Ishikawa (cell line): ENCODE results near the gene MARCO.

Experiments used
- CEBPB ChIP-seq: IDR thresholded peaks from 2 replicates; pipeline ENCODE4 v1.6.1; 2012
- CREB1 ChIP-seq: IDR thresholded peaks from 2 replicates; pipeline ENCODE4 v1.6.1; 2012; ENCODE audit warnings: low read depth
- EGR1 ChIP-seq: IDR thresholded peaks from 2 replicates; pipeline ENCODE4 v1.6.1; 2012
- EP300 ChIP-seq: IDR thresholded peaks from 2 replicates; pipeline ENCODE4 v1.6.1; 2012; ENCODE audit warnings: borderline replicate concordance
- FOXM1 ChIP-seq: IDR thresholded peaks from 2 replicates; pipeline ENCODE4 v1.6.1; 2012; ENCODE audit warnings: low read depth, borderline replicate concordance
- NFIC ChIP-seq: IDR thresholded peaks from 2 replicates; pipeline ENCODE4 v1.6.1; 2012
- RAD21 ChIP-seq: IDR thresholded peaks from 2 replicates; pipeline ENCODE4 v1.6.1; 2012; ENCODE audit warnings: low read depth
- TAF1 ChIP-seq: IDR thresholded peaks from 2 replicates; pipeline ENCODE4 v1.6.1; 2012; ENCODE audit warnings: low read depth, mild to moderate bottlenecking
- TCF12 ChIP-seq: IDR thresholded peaks from 2 replicates; pipeline ENCODE4 v1.6.1; 2012; ENCODE audit warnings: low read depth
- TEAD4 ChIP-seq: IDR thresholded peaks from 2 replicates; pipeline ENCODE4 v1.6.1; 2012
- YY1 ChIP-seq: IDR thresholded peaks from 2 replicates; pipeline ENCODE4 v1.6.1; 2012; ENCODE audit warnings: low read depth
- ZBTB7A ChIP-seq: IDR thresholded peaks from 2 replicates; pipeline ENCODE4 v1.6.1; 2012; ENCODE audit warnings: low read depth
- TF ChIP-seq, protein P1 (sequence below): IDR thresholded peaks from 2 replicates; pipeline ENCODE4 v1.6.1; 2012
- TF ChIP-seq, protein P2 (sequence below): IDR thresholded peaks from 2 replicates; pipeline ENCODE4 v1.6.1; 2012; ENCODE audit warnings: low read depth, mild to moderate bottlenecking
- TF ChIP-seq, protein P3 (sequence below): IDR thresholded peaks from 2 replicates; pipeline ENCODE4 v1.6.1; 2012

The MARCO gene

DNA sequence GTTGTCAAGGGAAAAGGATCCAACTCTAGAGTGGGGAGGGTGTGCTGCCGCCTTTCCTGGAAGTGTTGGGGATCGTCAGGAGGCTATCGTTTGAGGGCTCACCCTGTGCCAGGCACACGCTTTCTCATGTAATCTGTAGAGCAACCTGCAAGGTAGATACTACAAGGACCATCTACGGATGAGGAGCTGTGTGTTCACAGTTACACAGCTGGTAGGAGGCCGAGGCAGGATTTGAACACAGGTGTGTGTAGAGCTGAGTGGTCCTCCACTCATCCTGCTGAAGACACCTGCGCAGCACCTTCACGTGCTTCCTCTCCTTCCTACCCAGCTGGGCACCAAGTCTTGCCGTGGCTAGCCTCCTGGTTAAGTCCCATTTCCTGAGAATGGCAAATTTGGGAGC lies 68.3 kb downstream of the MARCO start:
- TF ChIP-seq TEAD4 (no peak), TCF12 (no peak), TAF1 (no peak), EGR1 (no peak), CEBPB (no peak), FOXM1 (no peak), RAD21 (no peak), ZBTB7A (no peak), YY1 (no peak), CREB1 (no peak), NFIC (no peak), EP300 (no peak)
- TF ChIP-seq, protein P1, sequence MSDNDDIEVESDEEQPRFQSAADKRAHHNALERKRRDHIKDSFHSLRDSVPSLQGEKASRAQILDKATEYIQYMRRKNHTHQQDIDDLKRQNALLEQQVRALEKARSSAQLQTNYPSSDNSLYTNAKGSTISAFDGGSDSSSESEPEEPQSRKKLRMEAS: no peak
- TF ChIP-seq, protein P2, sequence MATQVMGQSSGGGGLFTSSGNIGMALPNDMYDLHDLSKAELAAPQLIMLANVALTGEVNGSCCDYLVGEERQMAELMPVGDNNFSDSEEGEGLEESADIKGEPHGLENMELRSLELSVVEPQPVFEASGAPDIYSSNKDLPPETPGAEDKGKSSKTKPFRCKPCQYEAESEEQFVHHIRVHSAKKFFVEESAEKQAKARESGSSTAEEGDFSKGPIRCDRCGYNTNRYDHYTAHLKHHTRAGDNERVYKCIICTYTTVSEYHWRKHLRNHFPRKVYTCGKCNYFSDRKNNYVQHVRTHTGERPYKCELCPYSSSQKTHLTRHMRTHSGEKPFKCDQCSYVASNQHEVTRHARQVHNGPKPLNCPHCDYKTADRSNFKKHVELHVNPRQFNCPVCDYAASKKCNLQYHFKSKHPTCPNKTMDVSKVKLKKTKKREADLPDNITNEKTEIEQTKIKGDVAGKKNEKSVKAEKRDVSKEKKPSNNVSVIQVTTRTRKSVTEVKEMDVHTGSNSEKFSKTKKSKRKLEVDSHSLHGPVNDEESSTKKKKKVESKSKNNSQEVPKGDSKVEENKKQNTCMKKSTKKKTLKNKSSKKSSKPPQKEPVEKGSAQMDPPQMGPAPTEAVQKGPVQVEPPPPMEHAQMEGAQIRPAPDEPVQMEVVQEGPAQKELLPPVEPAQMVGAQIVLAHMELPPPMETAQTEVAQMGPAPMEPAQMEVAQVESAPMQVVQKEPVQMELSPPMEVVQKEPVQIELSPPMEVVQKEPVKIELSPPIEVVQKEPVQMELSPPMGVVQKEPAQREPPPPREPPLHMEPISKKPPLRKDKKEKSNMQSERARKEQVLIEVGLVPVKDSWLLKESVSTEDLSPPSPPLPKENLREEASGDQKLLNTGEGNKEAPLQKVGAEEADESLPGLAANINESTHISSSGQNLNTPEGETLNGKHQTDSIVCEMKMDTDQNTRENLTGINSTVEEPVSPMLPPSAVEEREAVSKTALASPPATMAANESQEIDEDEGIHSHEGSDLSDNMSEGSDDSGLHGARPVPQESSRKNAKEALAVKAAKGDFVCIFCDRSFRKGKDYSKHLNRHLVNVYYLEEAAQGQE: no peak
- TF ChIP-seq, protein P3, sequence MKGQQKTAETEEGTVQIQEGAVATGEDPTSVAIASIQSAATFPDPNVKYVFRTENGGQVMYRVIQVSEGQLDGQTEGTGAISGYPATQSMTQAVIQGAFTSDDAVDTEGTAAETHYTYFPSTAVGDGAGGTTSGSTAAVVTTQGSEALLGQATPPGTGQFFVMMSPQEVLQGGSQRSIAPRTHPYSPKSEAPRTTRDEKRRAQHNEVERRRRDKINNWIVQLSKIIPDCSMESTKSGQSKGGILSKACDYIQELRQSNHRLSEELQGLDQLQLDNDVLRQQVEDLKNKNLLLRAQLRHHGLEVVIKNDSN: no peak

DNA sequence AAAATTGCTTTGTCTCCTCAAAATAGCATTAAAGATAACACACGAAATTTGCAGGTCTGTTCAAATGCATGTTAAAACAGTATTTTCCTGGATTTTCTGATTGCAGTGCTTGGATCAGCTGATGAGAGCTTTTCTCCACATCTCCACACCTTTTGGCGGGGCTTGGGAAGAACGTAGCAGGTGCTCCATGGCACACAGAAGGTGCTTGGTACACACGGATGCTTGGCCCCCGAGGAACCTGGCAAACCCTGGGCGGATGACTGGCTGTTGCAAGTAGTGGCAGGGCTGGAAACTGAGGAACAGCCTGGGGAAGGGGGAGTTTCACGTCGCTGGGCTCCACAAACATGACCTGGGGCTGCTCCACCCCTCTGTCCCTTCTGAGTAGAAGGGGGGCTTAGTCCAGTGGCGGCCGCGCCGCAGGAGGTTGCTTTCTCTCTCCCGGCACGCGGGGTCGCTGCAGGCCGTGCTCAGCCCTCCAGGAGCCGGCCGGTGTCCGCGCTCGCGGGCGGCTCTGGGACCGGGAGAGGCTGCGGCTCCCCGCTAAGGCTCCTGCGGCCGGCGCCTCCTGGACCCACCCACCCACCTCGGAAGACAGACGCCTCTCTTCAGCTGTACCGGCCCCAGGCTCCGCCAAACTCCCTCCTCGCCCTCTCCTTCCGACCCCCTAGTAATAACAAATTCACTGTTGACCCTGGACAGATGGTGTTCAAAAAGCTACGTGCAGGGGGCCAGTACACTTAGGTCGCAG lies 69.3 kb downstream of the MARCO start:
- TF ChIP-seq RAD21 (peak; percentile 52; the same call in 1 of the 2 replicates), EGR1 (no peak), YY1 (no peak), EP300 (no peak), CREB1 (no peak)
- TF ChIP-seq, protein P1: no peak

DNA sequence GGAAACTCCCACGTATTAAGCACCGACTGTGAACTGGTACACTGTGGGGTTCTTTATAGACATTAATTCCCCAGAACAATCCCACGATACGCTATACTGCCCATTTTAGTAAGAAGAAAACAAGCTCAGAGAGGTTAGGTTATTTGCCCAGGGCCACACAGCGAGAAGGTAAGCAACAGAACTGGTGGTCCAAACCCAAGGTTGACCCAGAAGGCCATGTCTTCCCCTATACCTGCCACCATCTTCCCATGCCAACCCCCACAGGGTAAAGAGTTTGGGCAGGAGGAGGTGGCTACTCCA lies 69.9 kb downstream of the MARCO start:
- TF ChIP-seq TAF1 (no peak), FOXM1 (no peak), NFIC (no peak), EP300 (no peak), CEBPB (no peak), RAD21 (no peak), YY1 (no peak), TEAD4 (no peak), ZBTB7A (no peak), CREB1 (no peak)
- TF ChIP-seq, protein P2: no peak
- TF ChIP-seq, protein P1: no peak
- TF ChIP-seq, protein P3: no peak

DNA sequence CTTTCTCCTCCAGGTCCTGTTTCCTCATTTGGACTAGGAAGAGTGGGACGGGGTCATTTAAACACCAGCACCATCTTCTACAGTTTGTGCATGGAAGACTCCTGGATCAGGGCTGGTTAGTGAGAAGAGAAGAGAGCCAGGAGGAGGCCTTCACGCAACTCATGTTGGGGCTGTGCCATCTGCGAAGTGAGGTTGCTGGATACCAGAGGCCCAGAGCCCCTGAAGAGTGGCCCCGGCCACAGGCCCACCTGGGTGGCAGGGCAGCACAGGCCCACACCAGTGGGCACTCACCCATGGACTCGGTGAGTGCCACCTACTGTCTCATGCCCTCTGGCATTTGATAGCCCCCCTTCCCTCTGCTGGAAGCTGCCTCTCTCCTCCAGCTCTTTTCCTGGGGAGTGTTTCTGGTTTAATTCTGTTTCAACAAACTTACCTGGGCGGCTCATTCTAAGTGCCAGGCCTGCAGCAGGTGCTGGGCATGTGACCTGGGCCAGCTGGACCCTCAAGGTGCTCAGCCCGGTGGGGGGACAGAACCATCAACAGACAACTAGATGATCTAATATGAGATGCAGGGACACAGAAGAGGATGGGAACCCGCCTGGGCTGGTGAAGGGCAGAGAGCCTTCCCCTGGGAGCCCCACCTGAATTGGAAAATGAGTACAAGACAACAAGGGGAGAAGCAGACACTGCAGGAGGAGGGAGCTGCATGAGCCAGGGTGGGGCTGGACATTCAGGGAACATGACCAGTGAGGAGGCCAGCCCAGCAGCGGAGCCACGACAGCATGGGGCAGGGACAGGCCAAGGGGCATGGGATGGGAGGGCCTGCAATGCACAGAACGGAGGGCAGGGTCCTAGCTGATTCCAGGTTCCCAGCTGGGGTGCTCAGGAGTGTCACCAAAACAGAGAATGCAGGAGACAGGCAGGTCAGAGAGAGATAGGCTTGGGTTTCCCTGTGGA lies 70.6 kb downstream of the MARCO start:
- TF ChIP-seq, protein P2: no peak
- TF ChIP-seq TEAD4: no peak
- no peak for TF ChIP-seq TCF12
